Nephron (organoid): ENCODE measurements around the gene IL12A.

ENCODE experiments used
- H3K27ac Mint-ChIP-seq, 3 experiments: 2 replicates each; pipeline ENCODE4 v1.8.0; 2020; ENCODE audit warnings: mixed read lengths in 3 of 3, mild to moderate bottlenecking in 2 of 3, moderate library complexity in 1 of 3
- H3K27me3 Mint-ChIP-seq: 2 replicates; pipeline ENCODE4 v1.8.0; 2021; ENCODE audit warnings: low read depth, mild to moderate bottlenecking, moderate library complexity, mixed read lengths
- H3K36me3 Mint-ChIP-seq: 2 replicates; pipeline ENCODE4 v1.8.0; 2020; ENCODE audit warnings: low read depth, mixed read lengths
- H3K4me1 Mint-ChIP-seq: 2 replicates; pipeline ENCODE4 v1.8.0; 2020; ENCODE audit warnings: mixed read lengths
- H3K4me3 Mint-ChIP-seq, 3 experiments: 2 replicates each; pipeline ENCODE4 v1.8.0; 2020; ENCODE audit warnings: mild to moderate bottlenecking in 3 of 3, mixed read lengths in 3 of 3, moderate library complexity in 2 of 3
- H3K9me3 Mint-ChIP-seq: 2 replicates; pipeline ENCODE4 v1.8.0; 2020; ENCODE audit warnings: mixed read lengths
- CTCF ChIP-seq, 3 experiments: fragments of 200-600 bp; sonication (generic); IDR thresholded peaks; one replicate each; pipeline ENCODE4 v1.5.0; 2021; ENCODE audit warnings: antibody characterized with exemption in 3 of 3; ENCODE audit not compliant: unreplicated experiment in 3 of 3

The IL12A gene

GRCh38 chr3:159988617-159989271, at the start of gene IL12A:
Gene IL12A, plus strand, starts transcription at chr3:159988835.
- Mint-ChIP-seq H3K36me3 (no peaks in the 10 kb centered on the region), H3K4me3 (peak within 1 kb of the TSS; percentile 79 to 83 (median 79)), H3K4me1 (peaks cover 9% of the 10 kb centered on the region), H3K27me3 (peaks cover 49% of the 10 kb centered on the region), H3K9me3 (peaks cover 8% of the 10 kb centered on the region), H3K27ac (peak within 1 kb of the TSS in 1 of 3 experiments; percentile 7)
- TF ChIP-seq CTCF (IDR thresholded peaks at IDR 0.05; ENCODE audit: unreplicated experiment in 3 of 3) = peak; percentile 93 to 96 (median 95)

- Mint-ChIP-seq H3K27me3 (no peaks in the 10 kb centered on the region), H3K4me1 (no peaks in the 10 kb centered on the region), H3K9me3 (no peaks in the 10 kb centered on the region), H3K4me3 (no peak overlapping the region), H3K27ac (no peak overlapping the region), H3K36me3 (no peaks in the 10 kb centered on the region)
- TF ChIP-seq CTCF (IDR thresholded peaks at IDR 0.05; ENCODE audit: unreplicated experiment in 3 of 3) = no peak
Observed at GRCh38 chr3:159941038-159942000, 47.3 kb upstream of the IL12A start.

GRCh38 chr3:159944781-159945180, 43.9 kb upstream of the IL12A start:
- Mint-ChIP-seq H3K36me3 (no peaks in the 10 kb centered on the region), H3K27me3 (peaks cover 4% of the 10 kb centered on the region), H3K9me3 (no peaks in the 10 kb centered on the region), H3K4me3 (no peak overlapping the region), H3K4me1 (no peaks in the 10 kb centered on the region), H3K27ac (no peak overlapping the region)
- TF ChIP-seq CTCF (IDR thresholded peaks at IDR 0.05; ENCODE audit: unreplicated experiment in 3 of 3) = no peak

- H3K4me3 Mint-ChIP-seq = no peak overlapping the region
- no peak overlapping the region for H3K27ac Mint-ChIP-seq
- H3K27me3 Mint-ChIP-seq = peaks cover 4% of the 10 kb centered on the region
- no peaks in the 10 kb centered on the region for H3K36me3 Mint-ChIP-seq
- TF ChIP-seq CTCF (IDR thresholded peaks at IDR 0.05; ENCODE audit: unreplicated experiment in 3 of 3) = no peak
- no peaks in the 10 kb centered on the region for H3K4me1 Mint-ChIP-seq
- no peaks in the 10 kb centered on the region for H3K9me3 Mint-ChIP-seq
Observed at GRCh38 chr3:159945930-159946329, 42.7 kb upstream of the IL12A start.

GRCh38 chr3:159947220-159947619, 41.4 kb upstream of the IL12A start:
- H3K9me3 Mint-ChIP-seq = no peaks in the 10 kb centered on the region
- no peak overlapping the region for H3K27ac Mint-ChIP-seq
- TF ChIP-seq CTCF (IDR thresholded peaks at IDR 0.05; ENCODE audit: unreplicated experiment in 3 of 3) = no peak
- peaks cover 4% of the 10 kb centered on the region for H3K27me3 Mint-ChIP-seq
- no peak overlapping the region for H3K4me3 Mint-ChIP-seq
- no peaks in the 10 kb centered on the region for H3K36me3 Mint-ChIP-seq
- H3K4me1 Mint-ChIP-seq = no peaks in the 10 kb centered on the region
